C4-2B (cell line): ENCODE results near the gene PLIN4.
"Not testable (repeated sequence)": the region's sequence is repeated elsewhere in the genome, so short reads cannot be mapped to it uniquely, and the experiment has no call there.

Source experiments
- H3K27ac ChIP-seq: fragments of 450-650 bp; 2 replicates; pipeline ENCODE4 v1.5.1; 2017
- CTCF ChIP-seq: fragments of 450-650 bp; conservative IDR thresholded peaks from 2 replicates; pipeline ENCODE4 v1.5.1; 2017; ENCODE audit warnings: mild to moderate bottlenecking
- ZFX ChIP-seq: fragments of 450-650 bp; IDR thresholded peaks from 2 replicates; pipeline ENCODE4 v1.6.1; 2017

Gene PLIN4

DNA sequence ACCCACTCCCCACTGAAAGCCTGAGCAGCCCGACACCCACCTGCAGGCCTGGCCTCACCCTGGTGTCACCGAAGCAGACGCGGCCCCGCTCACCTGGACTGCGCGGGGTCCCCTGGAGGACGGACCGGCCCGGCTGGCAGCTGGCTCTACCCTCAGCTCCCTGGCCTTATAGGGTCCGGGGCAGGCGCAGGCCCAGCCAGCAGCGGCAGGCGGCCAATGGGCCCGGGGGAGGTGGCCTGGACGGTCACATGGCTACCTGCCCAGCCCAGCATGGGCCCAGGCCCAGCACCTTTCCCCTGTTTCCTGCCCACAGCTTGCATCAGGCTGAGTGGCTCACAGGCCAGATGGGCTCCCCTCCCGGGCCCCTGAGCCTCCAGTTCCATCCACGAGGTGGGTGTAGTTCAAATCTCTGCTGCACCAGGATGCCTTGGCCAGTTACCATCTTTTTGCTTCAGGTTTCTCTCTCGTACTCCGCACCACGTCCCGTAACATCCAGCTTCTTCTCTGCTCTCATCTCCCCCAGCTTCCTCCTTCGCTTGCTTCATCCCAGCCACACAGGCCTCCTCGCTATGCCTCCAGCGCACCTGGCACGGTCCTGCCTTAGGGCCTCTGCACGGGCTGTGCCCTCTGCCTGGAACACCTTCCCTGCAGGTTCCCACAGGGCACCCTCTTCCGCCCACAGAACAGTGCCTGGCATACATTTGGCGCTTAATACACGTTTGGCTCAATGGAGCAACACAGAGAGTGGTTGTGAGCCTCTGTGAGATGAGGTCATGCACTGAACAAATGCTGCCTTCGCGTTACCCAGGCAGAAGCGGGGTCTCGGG lies at the start of gene PLIN4:
PLIN4 (minus strand) TSS at position 142 of the 827 bp plus-strand sequence. CDS start 214 bp downstream, outside the sequence.
- no peak within 1 kb of the TSS for H3K27ac ChIP-seq
- no peak for TF ChIP-seq CTCF
- no peak for TF ChIP-seq ZFX

- H3K27ac ChIP-seq = no peak overlapping the region
- TF ChIP-seq ZFX (no peak), CTCF (peak; percentile 94)
Observed at GRCh38 chr19:4567584-4568071, 49.3 kb upstream of the PLIN4 start.

DNA sequence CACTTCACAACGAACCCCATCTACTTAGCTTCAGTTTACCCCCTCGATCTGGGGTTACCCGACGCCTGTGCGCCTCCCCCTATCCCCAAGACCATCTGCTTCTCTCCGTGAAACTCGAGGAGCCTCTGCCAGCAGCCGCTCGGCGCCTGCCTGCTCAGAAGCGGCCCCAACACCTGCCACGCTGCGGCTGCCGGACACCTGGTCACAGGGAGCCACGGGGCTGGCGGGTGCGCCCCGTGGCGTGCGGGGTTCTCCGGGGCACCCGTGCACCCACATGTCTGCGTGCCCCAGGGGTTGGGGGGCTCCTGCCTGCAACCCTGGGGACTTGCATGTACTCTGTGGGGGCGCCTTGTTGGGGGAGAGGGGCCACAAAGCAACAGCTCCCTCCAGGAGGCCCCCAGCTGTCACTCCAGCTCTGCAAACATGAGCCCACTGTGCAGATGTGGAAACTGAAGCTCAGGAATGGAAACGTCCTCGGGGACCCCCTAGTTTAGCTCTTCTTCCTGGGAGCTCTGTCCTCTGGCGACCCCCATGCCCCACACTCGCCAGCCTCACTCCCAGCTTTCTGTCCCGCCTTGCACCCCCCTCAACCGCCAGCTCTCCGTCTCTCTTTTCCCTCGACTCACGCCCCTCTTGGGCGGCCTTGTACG lies 48.2 kb upstream of the PLIN4 start:
- no peak for TF ChIP-seq CTCF
- TF ChIP-seq ZFX = no peak

DNA sequence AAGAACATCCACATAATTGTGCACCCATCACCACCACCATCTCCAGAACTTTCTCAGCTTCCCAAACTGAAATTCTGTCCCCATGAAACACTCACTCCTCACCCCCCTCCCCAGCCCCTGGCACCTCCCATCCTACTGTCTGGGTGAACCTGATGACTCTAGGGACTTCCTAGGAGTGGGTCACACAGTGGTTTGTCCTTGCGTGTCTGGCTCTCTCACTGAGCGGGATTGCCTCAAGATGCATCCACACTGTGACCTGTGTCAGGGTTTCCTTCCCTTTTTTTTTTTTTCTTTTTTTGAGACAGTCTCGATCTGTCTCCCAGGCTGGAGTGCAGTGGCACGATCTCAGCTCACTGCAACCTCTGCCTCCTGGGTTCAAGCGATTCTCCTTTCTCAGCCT lies 45.3 kb upstream of the PLIN4 start:
- H3K27ac ChIP-seq = not testable (repeated sequence)

More for the DNA sequence above, 48.2 kb upstream of the PLIN4 start:
- no peak overlapping the region for H3K27ac ChIP-seq

- not testable (repeated sequence) for H3K27ac ChIP-seq
Observed at GRCh38 chr19:4562085-4562484, 43.8 kb upstream of the PLIN4 start.

DNA sequence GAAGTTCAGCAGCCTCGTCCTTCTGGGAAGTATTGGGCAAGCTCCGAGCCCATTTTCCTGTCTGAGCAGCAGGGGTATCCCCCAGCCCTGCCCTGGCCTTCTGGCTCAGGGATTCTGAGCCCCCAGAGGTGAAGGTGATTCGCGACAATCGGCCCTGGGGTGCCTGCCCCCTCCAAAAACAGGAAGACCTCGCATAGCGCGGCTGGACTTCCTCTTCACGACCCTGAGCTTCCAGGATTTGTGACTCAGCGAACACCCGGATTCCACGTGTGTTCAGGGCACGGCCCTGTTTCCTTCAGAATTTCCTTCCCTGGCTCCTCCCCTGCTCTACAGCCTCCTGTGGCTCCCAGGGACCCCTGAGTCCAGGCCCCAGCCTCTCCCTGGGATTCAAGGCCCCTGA lies 41.3 kb upstream of the PLIN4 start, which contains the start of gene SEMA6B:
SEMA6B (minus strand) TSS at position 116 of the 400 bp plus-strand sequence. CDS start 1,227 bp downstream, outside the sequence.
- no peak for TF ChIP-seq CTCF
- no peak for TF ChIP-seq ZFX

GRCh38 chr19:4557971-4558941 lies 40.0 kb upstream of the PLIN4 start:
- no peak overlapping the region for H3K27ac ChIP-seq
- peak; percentile 99 for TF ChIP-seq CTCF
- TF ChIP-seq ZFX = no peak

More for the DNA sequence above, 41.3 kb upstream of the PLIN4 start, which contains the start of gene SEMA6B:
- no peak within 1 kb of the TSS for H3K27ac ChIP-seq
